Measurements from ENCODE around the gene SASH1.

Gene SASH1

DNA sequence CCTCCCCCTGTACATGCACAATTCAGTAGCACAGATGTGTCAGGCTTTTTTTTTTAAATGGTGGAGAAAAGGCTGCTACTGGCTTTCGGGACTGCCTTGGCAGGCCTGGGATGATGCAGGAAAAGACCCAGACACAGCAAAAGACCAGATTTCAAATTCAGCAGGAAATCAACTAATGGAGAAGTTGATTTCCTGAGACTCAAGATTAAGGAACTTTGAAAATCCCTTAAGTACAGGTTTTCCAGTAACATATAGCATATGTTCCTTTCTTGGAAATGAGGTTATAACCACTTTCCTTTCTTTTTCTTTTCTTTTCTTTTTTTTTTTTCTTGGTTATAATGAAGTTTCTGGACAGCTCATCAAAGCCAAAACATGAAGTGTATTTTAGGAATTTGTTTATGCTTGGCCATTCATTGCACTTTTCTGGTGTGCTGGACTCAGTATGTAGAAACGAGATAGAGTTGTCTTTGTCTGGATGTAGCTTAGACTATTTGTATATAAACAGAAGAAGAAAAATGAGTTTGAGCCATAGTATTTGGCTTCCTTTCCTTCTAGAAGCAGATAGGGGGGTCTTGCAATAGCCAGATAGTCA is 119.4 kb downstream of the SASH1 start:
- no peak for DNase-seq

DNA sequence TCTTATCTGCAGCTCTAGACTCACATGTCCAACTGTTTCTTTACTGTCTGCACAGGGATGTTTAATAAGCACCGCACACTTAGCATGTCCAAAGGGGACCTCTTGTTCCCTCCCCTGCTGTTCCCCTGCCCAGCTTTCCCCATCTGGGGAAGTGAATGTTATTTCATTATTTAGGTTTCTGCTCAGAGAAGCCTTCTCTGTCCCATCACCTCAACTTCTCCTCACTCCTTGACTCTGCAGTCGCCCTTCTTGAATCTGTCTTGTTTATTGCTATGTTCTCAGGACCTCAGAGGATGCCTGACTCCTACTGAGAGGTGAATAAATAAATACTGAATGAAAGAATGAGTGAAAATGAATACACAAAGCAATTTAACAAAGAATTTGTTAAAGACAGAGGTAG is 121.0 kb downstream of the SASH1 start:
- DNase-seq: no peak

DNA sequence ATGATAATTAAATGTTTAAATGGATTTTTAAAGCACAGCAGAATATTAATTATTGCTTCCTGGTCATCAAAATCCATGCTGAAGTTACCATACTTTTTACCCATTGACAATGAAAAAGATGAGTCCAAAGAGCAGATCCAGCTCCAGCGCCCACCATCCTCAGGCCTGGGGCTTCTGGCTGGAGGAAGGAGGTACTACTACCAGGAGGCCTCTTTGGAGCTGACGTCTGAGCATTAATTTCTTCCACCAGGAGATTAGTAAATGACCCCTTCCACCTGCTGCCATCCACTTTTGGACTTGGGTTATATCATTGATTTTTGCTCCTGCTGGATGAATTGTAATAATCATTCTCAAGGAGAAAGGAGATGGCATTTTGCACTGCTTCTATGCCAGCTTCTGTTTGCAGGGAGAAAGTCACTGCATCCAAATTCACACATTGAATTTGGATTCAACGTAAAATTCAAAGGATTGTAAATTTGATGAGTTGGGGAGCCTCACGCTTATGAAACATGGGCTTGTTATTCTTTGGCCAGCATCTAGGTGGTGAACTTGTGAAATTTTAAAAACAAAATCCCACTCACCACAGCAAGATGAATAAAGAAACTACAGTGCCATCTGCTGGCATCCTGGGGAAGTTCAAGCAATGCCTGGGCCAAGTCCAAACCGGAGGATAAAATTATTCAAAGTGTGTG is 121.8 kb downstream of the SASH1 start:
- peak; percentile 67 for DNase-seq

DNA sequence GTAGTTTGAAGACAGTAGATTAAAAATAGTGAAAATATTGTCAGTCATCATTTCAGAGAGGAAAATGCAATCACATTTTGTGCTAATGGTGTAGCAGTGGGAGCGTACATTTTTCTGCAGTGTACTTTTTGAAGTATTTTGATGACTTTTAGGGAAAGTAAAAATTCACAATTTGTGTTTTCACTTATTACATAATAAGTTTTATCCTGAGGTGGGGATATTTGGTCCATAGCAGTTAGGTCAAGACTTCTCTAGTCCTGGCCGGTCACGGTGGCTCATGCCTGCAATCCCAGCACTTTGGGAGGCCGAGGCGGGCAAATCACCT is 122.3 kb downstream of the SASH1 start:
- no peak for DNase-seq

DNA sequence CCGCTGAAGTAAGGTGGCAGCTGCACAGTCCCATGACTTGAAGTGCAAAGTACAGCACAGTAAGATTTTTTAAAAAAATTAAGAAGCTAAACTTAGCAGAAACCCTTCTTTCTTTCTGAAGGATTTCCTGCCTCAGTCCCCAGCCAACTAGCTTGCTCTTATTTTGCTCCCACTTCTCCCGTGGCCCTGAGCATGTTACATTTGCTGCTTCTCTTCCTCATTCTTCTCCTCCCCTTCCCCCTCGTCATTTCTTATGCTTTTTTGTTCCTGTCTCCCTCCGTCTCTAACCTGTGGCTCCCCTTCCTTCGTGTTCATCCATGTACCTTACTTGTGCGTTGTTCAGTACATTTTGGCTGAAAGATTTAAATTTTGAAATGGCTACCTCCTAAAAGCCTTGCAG is 123.0 kb downstream of the SASH1 start:
- DNase-seq: no peak

DNA sequence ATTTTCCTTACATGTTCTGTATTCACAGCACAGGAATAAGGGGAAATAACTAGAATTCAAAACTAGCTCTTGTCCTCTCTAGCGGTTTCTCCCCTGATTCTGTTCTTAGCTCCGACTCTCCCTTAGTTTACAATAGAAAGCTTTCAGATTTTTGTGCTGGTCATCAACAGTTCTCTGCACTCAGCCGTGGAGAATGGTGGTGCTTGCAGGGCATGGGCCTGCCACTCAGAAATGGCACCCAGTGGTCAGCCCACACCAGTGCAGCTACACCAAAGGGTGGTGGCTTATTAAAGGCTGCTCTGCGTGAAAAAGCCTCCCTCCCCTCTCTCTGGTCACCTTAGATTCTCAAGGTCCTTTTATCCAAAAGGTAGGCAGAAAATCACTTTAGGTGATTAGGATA is 123.5 kb downstream of the SASH1 start:
- no peak for DNase-seq

DNA sequence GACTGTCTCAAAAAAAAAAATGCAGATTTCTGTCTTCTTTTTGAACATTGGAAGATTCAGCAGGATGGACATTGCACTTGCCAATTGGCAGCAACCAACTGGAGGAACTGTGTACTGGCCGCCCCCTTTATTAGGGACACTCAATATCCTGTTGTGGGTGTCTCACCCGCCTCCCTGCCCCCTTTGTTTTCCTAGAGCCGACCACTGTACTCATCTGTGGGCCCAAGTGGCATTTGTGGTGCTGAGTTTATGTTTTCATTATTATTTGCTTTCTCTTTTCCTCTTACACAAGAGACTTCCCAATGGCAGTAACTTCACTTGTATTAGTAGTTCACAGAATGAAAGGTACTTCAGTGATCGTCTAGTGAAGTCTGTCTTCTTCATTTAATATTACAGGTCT is 125.3 kb downstream of the SASH1 start:
- DNase-seq: no peak

DNA sequence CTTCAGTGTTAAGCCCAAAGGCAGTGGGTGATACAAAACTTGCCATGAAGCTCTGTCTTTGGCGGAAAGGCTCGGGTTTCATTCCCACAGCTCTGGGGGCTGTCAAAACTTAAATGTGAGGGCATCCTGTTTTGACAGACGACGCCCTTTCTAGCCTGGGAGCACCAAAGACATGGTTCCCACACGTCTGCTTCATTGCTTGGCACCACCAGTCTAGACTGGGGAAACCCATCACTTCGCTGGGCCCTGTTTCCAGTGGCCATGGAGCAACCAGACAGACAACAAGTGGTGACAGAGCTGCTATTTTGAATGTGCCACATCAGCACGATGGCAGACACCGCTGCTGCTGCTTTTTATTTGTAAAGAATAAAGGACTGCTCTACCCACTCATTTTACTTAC is 127.5 kb downstream of the SASH1 start:
- DNase-seq: no peak

DNA sequence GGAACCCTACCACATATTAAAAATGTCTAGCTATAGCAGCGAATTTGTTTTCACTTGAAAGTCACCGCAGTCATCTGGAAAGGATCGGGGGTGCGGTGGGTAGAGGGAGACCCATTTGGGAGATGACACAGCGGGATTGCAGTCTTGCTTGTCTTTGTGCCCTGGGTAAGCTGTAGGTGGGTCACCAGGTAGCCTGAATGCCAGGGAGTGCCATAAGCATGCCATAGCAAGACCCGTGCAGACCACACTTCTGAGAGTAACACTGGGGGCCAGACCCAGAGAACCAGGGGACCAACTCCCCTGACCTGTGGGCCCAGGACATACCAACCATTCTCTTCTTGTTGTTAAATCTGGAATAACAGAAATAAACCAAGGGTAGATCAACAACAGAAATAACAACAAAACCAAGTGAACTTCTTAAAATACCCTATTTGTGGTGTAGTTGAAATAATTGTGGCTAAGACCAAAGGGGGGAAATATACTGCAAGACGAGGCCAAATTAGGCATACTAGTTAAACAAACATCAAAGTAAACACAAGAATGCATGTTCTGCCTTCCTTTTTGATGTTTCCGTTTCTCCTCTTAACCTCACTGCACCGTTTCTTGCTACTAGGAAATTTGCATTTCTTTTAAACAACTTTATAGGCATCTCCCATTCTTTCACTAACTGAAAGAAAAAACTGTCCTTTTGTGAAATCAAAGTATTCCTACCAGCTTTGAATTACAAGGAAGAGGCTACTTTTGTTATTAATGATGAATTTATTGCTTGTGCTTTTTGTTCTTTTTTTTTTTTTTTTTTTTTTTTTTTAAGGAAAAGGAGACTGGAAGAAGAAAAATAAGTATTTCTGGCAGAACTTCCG is 128.2 kb downstream of the SASH1 start:
- DNase-seq: no peak

DNA sequence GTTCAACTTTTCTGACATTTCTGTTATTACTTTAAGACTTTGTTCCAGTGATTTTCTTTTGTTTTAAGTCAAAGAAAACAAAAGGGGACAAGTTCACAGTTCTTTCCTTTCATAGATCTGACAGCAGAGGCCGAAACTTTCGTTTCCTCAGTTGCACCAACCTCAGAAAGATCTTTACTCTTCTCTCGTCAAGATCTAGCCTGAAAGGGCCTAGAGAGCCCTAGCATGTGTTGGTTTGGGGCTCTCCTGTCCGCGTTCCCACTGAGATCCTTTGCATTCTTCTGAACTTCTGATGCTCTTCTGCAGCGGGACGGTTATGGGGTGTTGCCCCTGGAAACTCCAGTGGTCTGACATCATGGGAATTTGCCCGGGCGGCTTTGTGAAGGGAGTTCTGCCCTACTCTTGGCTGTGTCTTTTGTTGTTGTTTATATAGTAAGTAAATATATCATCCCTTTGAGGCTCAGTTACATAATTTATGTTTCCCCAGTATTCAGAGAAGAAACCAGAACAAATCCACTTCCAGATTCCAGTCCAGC is 129.1 kb downstream of the SASH1 start:
- no peak for DNase-seq

DNA sequence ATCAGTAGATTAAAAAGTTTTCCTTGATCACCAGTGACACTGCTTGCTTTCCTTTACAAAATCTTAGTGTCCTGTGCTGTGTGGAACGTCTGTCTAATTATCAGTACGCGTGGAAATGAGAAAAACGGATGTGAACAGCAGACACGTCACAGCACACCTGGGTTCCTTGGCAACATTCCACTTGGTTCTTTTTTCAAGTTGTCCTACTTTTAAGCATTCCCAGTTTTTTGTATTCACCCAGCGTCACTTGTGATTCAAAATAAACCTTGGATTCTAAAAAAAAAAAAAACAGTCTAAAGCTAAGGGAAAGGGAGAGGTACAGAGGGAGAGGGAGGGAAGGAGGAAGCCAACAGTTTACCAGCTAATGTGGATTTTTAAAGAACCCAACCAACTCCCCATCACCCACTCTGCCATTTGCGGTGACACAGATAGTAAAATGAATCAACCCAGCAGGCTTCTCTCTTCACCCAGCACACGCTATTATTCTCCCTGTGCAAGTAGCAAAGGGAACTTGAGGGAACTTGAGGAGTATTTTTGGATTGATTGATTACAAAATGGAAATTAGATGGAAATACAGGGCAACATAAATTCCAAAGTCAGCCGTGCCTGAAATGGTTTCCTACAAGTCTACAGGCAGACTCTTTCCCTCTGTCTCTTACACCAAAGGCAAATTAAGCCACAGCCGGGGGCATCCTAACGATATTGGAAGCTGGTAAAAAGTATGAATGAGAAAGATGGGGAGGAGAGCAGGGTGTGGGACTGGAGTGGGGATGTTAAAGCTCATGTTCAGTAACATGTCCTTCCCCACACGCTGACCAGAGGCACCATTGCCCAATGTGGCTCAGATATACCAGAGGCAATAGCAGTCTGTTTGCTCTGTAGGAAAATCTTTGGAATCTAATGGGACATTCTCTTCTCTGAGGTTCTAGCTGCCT is 129.8 kb downstream of the SASH1 start:
- no peak for DNase-seq

DNA sequence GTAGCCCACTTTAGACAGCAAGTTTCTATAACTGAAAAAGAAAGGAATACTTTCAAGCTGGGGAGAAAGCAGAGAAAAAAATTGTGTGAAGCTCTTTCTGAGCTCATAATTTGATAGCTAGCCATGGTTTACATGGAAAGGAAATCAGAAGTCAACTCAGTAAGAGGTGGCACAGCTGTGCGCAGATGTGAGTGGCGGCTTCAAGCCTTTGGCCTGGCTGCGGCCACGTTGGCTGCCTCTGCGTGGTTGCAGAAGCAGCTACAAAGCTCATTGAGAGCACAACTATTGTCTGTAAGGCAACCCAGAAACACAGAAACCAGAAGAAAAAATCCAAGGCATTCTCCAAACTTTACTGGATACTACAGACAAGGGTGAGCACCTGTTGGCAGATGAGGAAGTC is 136.9 kb downstream of the SASH1 start:
- DNase-seq: no peak

DNA sequence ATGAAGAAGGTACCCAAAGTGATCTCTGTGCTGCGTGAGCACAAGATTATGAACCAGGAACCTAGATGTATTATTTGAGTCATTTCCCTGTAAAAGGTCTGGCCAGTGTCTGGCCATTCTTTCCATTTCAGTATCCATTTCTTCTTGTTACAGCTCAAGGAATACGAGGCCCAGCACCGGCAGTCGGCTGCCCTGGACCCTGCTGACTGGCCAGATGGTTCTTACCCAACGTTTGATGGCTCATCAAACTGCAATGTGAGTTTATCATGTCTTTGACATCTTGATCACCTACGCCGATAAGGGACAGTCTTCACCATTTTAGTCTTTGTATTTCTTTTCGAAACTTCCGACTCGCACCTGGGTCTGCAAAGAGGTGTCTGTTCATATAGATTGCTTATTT is 144.8 kb downstream of the SASH1 start:
- DNase-seq: no peak

DNA sequence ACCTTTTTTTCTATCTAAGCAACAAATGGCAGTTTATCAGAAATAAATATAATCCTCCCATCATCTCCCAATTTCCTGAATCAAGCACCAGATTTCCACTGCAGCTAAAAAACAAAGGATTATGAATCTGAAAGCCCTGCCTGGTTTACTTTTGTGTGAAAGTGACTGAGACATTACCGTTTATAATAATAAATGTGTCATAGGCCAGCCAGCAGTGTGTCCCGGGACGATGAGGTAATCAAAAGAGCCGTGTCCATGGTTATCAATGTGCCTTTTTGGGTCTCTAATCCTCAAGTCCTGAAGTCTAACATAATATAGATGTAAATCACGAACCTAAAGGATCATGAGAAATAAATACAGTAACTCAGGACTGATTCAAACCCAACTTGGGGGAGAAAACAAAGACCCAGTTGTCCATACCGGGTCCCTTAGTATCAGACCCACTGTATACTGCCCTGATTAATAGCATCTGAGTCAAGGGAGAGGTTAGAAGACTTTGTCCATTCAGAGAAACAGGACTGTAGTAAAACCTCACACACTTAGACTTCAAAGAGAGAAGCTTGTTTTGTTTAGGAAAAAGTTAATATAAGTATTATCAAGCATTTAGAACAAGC is 149.1 kb downstream of the SASH1 start:
- no peak for DNase-seq

DNA sequence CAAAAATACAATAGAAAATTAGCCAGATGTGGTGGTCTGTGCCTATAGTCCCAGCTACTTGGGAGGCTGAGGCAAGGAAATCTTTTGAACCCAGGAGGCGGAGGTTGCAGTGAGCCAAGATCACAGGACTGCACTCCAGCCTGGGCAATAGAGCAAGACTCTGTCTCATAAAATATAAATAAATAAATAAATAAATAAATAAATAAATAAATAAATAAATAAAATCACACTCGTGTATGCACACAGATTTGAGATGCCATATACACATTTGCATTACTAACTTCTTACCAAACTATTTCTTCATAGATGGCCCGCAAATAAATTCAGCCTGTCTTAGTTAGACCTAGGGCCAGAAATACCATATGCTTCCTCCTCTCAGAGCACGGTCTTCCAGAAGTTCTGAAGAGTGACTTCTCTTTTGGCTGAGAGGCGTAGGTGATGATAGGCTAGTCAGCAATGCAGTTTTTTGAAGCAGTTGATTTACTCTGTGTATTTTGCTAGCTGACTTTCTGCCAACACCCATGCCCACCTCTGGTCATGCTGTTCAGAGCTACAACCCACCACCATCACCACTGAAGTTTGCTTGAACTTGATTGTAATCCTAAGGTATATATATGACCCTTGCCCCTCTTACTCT is 150.1 kb downstream of the SASH1 start:
- no peak for DNase-seq

DNA sequence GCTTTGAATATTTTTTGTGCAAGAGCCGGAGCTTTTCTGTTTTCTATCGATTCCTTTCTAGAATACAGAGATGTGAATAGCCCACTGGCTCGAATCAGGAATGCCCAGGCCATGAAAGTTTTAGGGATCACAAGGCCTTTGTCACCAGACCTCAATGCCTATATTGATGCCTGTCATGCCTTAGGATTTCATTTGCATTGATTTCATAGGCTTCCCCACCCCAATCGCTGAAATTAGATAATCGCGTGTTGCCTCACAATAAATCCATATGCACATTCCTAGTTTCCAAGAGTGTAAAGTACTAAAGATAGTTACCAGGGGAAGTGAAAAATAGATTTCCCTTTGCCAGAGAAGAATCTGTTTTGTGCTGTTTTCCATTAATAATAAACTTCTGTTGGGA is 150.8 kb downstream of the SASH1 start:
- DNase-seq: no peak

DNA sequence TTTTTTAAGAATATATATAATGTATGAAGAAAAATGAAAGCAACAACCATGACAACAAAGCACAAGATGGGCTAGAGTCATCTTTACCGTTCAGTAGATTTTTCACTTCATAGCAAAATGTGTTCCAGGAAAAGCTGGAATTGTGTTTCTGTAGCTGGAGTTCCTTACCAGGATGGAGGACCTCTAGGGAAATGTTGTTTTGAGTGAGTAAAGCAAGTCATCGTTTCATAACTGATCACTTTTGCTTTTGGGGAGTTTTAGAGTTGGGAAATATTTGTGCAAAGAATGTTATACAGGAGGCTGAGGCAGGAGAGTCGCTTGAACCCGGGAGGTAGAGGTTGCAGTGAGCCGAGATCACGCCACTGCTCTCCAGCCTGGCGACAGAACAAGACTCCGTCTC is 151.6 kb downstream of the SASH1 start:
- DNase-seq: no peak

DNA sequence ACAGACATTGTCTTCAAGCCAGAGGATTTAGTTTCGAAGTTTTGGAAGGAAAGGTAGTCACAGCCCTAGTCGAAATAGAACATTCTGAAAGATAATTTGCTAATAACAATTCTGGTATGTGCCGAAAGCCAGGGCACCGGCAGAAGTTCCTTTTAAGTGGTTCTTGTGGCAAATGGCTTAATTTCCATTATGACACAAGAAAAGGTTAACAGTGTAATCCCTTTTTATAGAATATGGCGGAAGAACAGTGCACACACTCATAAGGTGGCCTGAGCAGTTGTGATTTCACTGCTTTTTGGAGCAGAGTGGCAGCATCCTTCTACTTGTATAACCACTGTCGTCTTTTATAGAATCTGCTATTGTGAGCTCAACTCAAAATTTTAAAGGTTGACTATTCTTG is 152.4 kb downstream of the SASH1 start:
- DNase-seq: no peak

DNA sequence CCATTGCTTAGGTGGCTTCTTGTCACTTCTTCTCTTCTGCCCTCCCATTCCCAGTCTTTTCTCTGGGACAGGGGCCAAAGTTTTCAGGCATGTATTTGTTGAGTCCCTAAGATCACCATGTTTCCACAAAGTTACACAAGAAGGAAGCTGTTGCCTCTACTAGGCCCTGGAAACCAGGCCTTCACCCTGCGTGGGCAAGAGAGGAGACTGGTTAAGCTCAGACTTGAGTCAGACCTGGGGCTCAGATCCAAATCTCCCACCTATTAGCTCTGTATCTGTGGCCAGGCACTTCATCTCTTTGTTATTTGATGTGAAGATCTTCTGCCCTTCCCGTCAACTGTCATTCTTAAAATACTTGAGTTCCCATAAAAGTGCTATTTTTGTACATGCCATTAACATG is 154.6 kb downstream of the SASH1 start:
- no peak for DNase-seq

DNA sequence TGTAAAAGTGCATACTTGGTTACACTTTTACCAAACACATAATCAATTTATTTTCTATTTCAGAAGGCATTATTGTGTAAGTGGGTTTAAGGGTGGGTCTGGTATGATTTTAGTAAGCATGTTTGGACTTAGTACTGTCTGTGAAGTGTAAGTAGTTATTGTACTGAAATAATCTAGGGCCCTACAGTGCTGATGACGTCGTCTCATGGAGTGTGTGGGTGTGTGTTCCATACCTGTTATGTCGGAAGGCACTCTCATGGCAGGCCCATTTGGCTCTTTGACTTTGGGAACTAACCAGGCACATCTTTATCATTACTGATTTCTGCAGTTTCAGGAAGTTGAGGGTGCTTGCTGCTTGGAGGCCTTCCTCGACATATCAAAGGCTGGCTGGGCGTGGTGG is 155.1 kb downstream of the SASH1 start:
- DNase-seq: no peak

DNA sequence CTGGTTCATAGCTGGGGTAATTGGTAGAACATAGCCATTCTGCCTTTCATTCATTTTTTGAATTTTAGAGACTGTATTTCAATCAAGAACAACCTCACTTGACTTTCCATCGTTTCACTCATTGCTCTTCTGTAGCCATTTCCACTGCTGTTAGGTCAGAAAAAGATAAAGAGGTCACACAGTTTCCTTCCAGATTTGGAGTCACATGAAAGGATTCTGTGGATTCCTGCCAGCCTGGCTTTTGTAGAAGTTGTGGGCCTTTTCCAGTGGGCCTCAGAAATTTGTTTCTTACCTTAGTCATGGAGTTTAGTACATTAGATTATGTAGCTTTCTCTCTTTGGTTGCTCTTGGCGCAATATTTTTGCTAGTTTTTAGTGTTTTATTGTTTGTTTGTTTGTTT is 157.8 kb downstream of the SASH1 start:
- DNase-seq: no peak

DNA sequence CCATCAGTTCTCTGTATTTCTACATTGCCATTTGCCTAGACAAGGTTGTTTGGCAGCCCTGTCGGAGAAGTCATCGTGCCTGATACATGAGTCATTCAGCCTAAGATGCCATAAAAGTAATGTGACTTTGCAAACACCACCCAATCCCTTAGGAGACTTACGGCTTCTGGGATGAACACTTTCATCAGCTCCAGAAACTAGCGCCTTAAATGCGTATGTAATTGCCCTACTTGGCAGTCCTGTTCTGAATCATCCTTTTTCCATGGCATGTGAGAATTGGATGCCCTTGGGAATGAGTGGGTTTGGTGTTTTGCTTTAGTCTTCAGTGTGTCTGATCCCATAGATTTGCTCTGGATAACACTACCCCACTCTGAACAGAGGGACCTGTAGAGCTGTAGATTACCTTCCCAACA is 158.5 kb downstream of the SASH1 start:
- no peak for DNase-seq

All from NCI-H510A treated with DMSO at 0.1 percent for 48 hours (cell line).